ENCODE data around the gene GARIN5B. TPM values are rescaled to one million over a fixed set of nuclear protein-coding genes. Genes with fewer than 3 reads are reported as not detected.
A peak's percentile ranks its signal among the peaks of the same experiment; 100 is the strongest.
"Not testable (repeated sequence)": the region's sequence is repeated elsewhere in the genome, so short reads cannot be mapped to it uniquely, and the experiment has no call there.

GARIN5B gene
- not detected for total RNA-seq (2013)
- polyA plus RNA-seq, result not detected
- not detected in 2 replicates for polyA minus RNA-seq
- 0 to 0.45 (median 0) reads per million in 11 experiments for total RNA-seq

DNA sequence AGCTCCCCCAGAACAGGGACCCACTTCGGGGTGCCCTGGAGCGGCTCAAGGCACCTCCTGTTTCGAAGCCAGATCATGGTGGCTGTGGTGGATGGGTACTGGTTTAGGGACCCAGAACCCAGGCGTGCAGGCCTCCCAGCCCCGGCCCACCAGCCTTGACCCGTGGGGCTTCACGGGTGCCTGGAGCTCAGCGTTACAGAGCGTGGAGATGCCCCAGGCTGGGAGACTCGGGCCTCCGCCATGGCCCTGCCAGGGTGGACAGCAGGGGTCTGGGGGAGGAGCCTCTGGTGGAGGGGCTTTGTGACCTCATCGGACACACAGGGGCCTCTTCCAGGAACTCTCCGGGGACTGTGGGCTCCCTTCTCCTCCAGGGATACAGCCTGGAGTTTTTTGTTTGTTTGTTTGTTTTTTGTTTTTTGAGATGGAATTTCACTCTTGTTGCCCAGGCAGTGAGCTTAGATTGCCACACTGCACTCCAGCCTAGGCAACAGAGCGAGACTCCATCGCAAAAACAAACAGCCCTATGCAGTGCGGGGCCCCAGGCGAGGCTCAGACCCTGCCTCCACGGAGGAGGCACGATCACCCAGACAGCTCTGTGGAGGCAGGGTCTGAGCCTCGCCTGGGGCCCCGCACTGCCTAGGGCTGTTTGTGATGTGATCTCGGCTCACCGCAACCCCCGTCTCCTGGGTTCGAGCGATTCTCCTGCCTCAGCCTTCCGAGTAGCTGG is at the start of gene GARIN5B:
TSS of gene GARIN5B (minus strand) at position 271 of the 727 bp plus-strand sequence. CDS start at position 77, 194 bp downstream.
- H3K4me1 Mint-ChIP-seq, result no peaks in the 10 kb centered on the region
- DNase-seq, result no peak
- Histone ChIP-seq H3K4me2 (replicated peaks; ENCODE audit: extremely low read depth, low read length, poor library complexity, severe bottlenecking) (no peak within 1 kb of the TSS), H3K4me1 (ENCODE audit: control insufficient read depth in 1 of 2, insufficient read depth in 2 of 2, low read length in 2 of 2) (no peaks in the 10 kb centered on the region), H3K4me3 (replicated peaks in 1 of 3; ENCODE audit: low read depth in 2 of 3, low read length in 3 of 3) (no peak within 1 kb of the TSS), H3K79me2 (ENCODE audit: insufficient read depth, low read length) (no peaks in the 10 kb centered on the region), H3K27ac (ENCODE audit: low read depth in 1 of 2, low read length in 2 of 2) (no peak within 1 kb of the TSS), H4K20me1 (ENCODE audit: insufficient read depth, low read length) (no peaks in the 10 kb centered on the region), H3K9ac (ENCODE audit: insufficient read depth, low read length, poor library complexity, severe bottlenecking) (no peak within 1 kb of the TSS), H3K27me3 (ENCODE audit: control insufficient read depth in 2 of 2, insufficient read depth in 2 of 2, low read length in 2 of 2) (peaks cover under 1 to 6% of the 10 kb centered on the region in 2 donors), H2AFZ (ENCODE audit: insufficient read depth, low read depth, low read length, poor library complexity, severe bottlenecking) (no peak within 1 kb of the TSS), H3K9me3 (replicated peaks in 1 of 2; ENCODE audit: control insufficient read depth in 1 of 2, insufficient read depth in 1 of 2, low read length in 2 of 2) (no peaks in the 10 kb centered on the region), H3K36me3 (replicated peaks in 1 of 2; ENCODE audit: control insufficient read depth in 1 of 2, insufficient read depth in 2 of 2, low read length in 2 of 2) (no peaks in the 10 kb centered on the region)
- peaks cover 0 to 2% (median 0%) of the 10 kb centered on the region in 7 donors for H3K9me3 Mint-ChIP-seq
- no peak within 1 kb of the TSS for H3K27ac Mint-ChIP-seq
- TF ChIP-seq, protein P1, sequence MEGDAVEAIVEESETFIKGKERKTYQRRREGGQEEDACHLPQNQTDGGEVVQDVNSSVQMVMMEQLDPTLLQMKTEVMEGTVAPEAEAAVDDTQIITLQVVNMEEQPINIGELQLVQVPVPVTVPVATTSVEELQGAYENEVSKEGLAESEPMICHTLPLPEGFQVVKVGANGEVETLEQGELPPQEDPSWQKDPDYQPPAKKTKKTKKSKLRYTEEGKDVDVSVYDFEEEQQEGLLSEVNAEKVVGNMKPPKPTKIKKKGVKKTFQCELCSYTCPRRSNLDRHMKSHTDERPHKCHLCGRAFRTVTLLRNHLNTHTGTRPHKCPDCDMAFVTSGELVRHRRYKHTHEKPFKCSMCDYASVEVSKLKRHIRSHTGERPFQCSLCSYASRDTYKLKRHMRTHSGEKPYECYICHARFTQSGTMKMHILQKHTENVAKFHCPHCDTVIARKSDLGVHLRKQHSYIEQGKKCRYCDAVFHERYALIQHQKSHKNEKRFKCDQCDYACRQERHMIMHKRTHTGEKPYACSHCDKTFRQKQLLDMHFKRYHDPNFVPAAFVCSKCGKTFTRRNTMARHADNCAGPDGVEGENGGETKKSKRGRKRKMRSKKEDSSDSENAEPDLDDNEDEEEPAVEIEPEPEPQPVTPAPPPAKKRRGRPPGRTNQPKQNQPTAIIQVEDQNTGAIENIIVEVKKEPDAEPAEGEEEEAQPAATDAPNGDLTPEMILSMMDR (IDR thresholded peaks at IDR 0.05), result no peak
- intact Hi-C loops (cut with micrococcal nuclease), result no loop called here
- 94% methylated on average over 20 of the region's 27 CpGs for WGBS (ENCODE audit: insufficient coverage)
- H3K27me3 Mint-ChIP-seq (ENCODE audit: low read depth in 3 of 3), result peaks cover 4 to 25% (median 22%) of the 10 kb centered on the region in 3 donors
- no peaks in the 10 kb centered on the region for H3K36me3 Mint-ChIP-seq
- H3K4me3 Mint-ChIP-seq, result no peak within 1 kb of the TSS

DNA sequence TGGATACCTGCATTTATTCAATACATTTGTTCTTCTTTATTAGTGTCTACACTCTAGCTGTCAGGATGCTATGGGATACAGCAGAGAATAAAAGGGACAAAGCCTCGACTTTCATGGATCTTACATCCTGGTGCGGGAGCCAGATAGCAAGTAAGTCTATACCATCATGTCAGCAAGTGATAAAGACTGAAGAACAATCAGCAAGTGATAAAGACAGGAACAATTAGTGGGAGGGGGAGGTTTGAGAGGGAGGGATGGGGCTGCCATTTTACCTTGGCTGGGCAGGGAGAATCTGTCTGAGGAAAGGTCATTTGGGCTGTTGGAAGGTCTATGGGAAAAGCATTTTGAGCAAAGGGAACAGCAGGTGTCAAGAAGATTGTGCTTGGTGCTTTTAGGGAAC is 47.1 kb upstream of the GARIN5B start:
- Histone ChIP-seq H3K4me1 (ENCODE audit: control insufficient read depth in 1 of 2, insufficient read depth in 2 of 2, low read length in 2 of 2) (peaks cover 22 to 30% of the 10 kb centered on the region in 2 donors), H2AFZ (ENCODE audit: insufficient read depth, low read depth, low read length, poor library complexity, severe bottlenecking) (peak overlapping the region; percentile 3), H3K9ac (ENCODE audit: insufficient read depth, low read length, poor library complexity, severe bottlenecking) (no peak overlapping the region), H3K4me3 (replicated peaks in 1 of 3; ENCODE audit: low read depth in 2 of 3, low read length in 3 of 3) (no peak overlapping the region), H3K27ac (ENCODE audit: low read depth in 1 of 2, low read length in 2 of 2) (no peak overlapping the region), H3K9me3 (replicated peaks in 1 of 2; ENCODE audit: control insufficient read depth in 1 of 2, insufficient read depth in 1 of 2, low read length in 2 of 2) (no peaks in the 10 kb centered on the region), H3K27me3 (ENCODE audit: control insufficient read depth in 2 of 2, insufficient read depth in 2 of 2, low read length in 2 of 2) (no peaks in the 10 kb centered on the region), H3K36me3 (replicated peaks in 1 of 2; ENCODE audit: control insufficient read depth in 1 of 2, insufficient read depth in 2 of 2, low read length in 2 of 2) (no peaks in the 10 kb centered on the region), H3K4me2 (replicated peaks; ENCODE audit: extremely low read depth, low read length, poor library complexity, severe bottlenecking) (no peak overlapping the region), H4K20me1 (ENCODE audit: insufficient read depth, low read length) (peaks cover 9% of the 10 kb centered on the region), H3K79me2 (ENCODE audit: insufficient read depth, low read length) (peaks cover 24% of the 10 kb centered on the region)
- no peak for DNase-seq
- Mint-ChIP-seq H3K4me1 (peaks cover 22% of the 10 kb centered on the region), H3K9me3 (peaks cover 0 to 12% (median 2%) of the 10 kb centered on the region in 7 donors), H3K4me3 (no peak overlapping the region), H3K36me3 (peaks cover 13 to 16% of the 10 kb centered on the region in 2 donors), H3K27me3 (ENCODE audit: low read depth in 3 of 3) (peaks cover 4 to 12% (median 8%) of the 10 kb centered on the region in 3 donors), H3K27ac (no peak overlapping the region)
- 100% methylated on average over 2 of the region's 2 CpGs for WGBS (ENCODE audit: insufficient coverage)
- intact Hi-C loops (cut with micrococcal nuclease), result loop anchor here in 1 of 2 donors (10.0 kb wide), 1 partner anchor 115 kb away; no protein-coding TSS in a partner anchor
- TF ChIP-seq, protein P1 (IDR thresholded peaks at IDR 0.05), result no peak

DNA sequence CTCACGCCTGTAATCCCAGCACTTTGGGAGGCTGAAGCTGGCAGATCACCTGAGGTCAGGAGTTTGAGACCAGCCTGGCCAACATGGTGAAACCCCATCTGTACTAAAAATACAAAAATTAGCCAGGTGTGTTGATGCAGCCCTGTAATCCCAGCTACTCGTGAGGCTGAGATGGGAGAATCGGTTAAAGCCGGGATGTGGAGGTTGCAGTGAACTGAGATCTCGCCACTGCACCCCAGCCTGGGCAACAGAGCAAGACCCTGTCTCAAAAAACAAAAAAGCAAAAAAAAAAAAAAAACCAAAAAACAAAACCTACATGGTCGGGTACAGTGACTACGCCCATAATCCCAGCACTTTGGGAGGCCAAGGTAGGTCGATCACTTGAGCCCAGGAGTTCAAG is 46.1 kb upstream of the GARIN5B start:
- 100% methylated on average over 3 of the region's 8 CpGs for WGBS (ENCODE audit: insufficient coverage)
- Histone ChIP-seq H3K4me1 (ENCODE audit: control insufficient read depth in 1 of 2, insufficient read depth in 2 of 2, low read length in 2 of 2) (peaks cover 22 to 31% of the 10 kb centered on the region in 2 donors), H4K20me1 (ENCODE audit: insufficient read depth, low read length) (peaks cover 13% of the 10 kb centered on the region), H3K79me2 (ENCODE audit: insufficient read depth, low read length) (peaks cover 34% of the 10 kb centered on the region)
- not testable (repeated sequence) for H3K27ac ChIP-seq (ENCODE audit: low read depth in 1 of 2, low read length in 2 of 2); H3K9ac ChIP-seq (ENCODE audit: insufficient read depth, low read length, poor library complexity, severe bottlenecking); H3K36me3 ChIP-seq (replicated peaks in 1 of 2; ENCODE audit: control insufficient read depth in 1 of 2, insufficient read depth in 2 of 2, low read length in 2 of 2); H3K27me3 ChIP-seq (ENCODE audit: control insufficient read depth in 2 of 2, insufficient read depth in 2 of 2, low read length in 2 of 2); H3K4me3 ChIP-seq (replicated peaks in 1 of 3; ENCODE audit: low read depth in 2 of 3, low read length in 3 of 3); H2AFZ ChIP-seq (ENCODE audit: insufficient read depth, low read depth, low read length, poor library complexity, severe bottlenecking); H3K27me3 Mint-ChIP-seq (ENCODE audit: low read depth in 3 of 3); H3K4me2 ChIP-seq (replicated peaks; ENCODE audit: extremely low read depth, low read length, poor library complexity, severe bottlenecking); H3K9me3 ChIP-seq (replicated peaks in 1 of 2; ENCODE audit: control insufficient read depth in 1 of 2, insufficient read depth in 1 of 2, low read length in 2 of 2); DNase-seq
- peak overlapping the region in 1 of 2 donors; percentile 84 for H3K4me3 Mint-ChIP-seq
- H3K27ac Mint-ChIP-seq, result peak overlapping the region in 5 of 7 donors; percentile 10 to 98 (median 96)
- H3K9me3 Mint-ChIP-seq, result peaks cover 0 to 12% (median 2%) of the 10 kb centered on the region in 7 donors
- peaks cover 22% of the 10 kb centered on the region for H3K4me1 Mint-ChIP-seq
- intact Hi-C loops (cut with micrococcal nuclease), result loop anchor here in 1 of 2 donors (2.0 to 10.0 kb wide), 2 partner anchors 52 to 196 kb away; partner anchors contain the start of genes ISOC2, ZNF524 and ZNF865
- peaks cover 15 to 23% of the 10 kb centered on the region in 2 donors for H3K36me3 Mint-ChIP-seq
